ENCODE results near the gene IGF2.

GRCh38 chr11:2180789-2181370 is 41.7 kb upstream of the IGF2 start:
- TF ChIP-seq CTCF (tag by site-specific recombination; IDR thresholded peaks at IDR 0.05) (no peak), ZNF560 (tag by site-specific recombination; IDR thresholded peaks at IDR 0.05; ENCODE audit: borderline replicate concordance) (no peak), ZNF391 (tag by site-specific recombination; IDR thresholded peaks at IDR 0.05; ENCODE audit: borderline replicate concordance, low read depth) (no peak), PBX3 (CRISPR knock-in tag; IDR thresholded peaks at IDR 0.05) (no peak), SETDB1 (IDR thresholded peaks at IDR 0.05; ENCODE audit: insufficient read length, low read length) (no peak), ZNF785 (tag by site-specific recombination; IDR thresholded peaks at IDR 0.05) (no peak), YY1 (tag by site-specific recombination; IDR thresholded peaks at IDR 0.05) (no peak), ZNF404 (tag by site-specific recombination; IDR thresholded peaks at IDR 0.05) (no peak), ZNF24 (tag by site-specific recombination; IDR thresholded peaks at IDR 0.05) (no peak), ZNF76 (tag by site-specific recombination; IDR thresholded peaks at IDR 0.05; ENCODE audit: borderline replicate concordance, low read depth) (no peak), ZBTB10 (tag by site-specific recombination; IDR thresholded peaks at IDR 0.05) (no peak)

All from HEK293 (cell line).